ENCODE data around the gene RAB41. TPM values are rescaled to one million over a fixed set of nuclear protein-coding genes. Genes with fewer than 3 reads are reported as not detected.
A peak's percentile ranks its signal among the peaks of the same experiment; 100 is the strongest.

Gene RAB41
- total and polyA plus RNA-seq, 2 of the 13 experiments (the other 11 are each of a cell fraction or from before 2014, with no cell fraction given), result not detected

GRCh38 chrX:70289793-70290770 is 8.1 kb downstream of the RAB41 start, which contains the start of the genes KIF4A and PDZD11 (continued):
- no peak for TF ChIP-seq PRDM10 (CRISPR knock-in tag; IDR thresholded peaks at IDR 0.05; ENCODE audit: low read depth)
- TF ChIP-seq RARA (CRISPR knock-in tag; IDR thresholded peaks at IDR 0.05), result peak; percentile 19; the same call in 1 of the 2 replicates
- peak; percentile 96 for TF ChIP-seq TFDP2 (CRISPR knock-in tag; IDR thresholded peaks at IDR 0.05)
- no peak for TF ChIP-seq PRDM15 (CRISPR knock-in tag; IDR thresholded peaks at IDR 0.05)
- no peak for TF ChIP-seq ZNF777 (CRISPR knock-in tag; IDR thresholded peaks at IDR 0.05)
- no peak for TF ChIP-seq ZSCAN21 (CRISPR knock-in tag; IDR thresholded peaks at IDR 0.05; ENCODE audit: borderline replicate concordance)
- TF ChIP-seq JARID2 (CRISPR knock-in tag; IDR thresholded peaks at IDR 0.05; ENCODE audit: insufficient replicate concordance), result no peak
- TF ChIP-seq ZBTB40 (IDR thresholded peaks at IDR 0.05), result no peak
- TF ChIP-seq ZBTB40 (CRISPR knock-in tag; IDR thresholded peaks at IDR 0.05), result 0 out of 2 replicates have a peak, but pooled peaks have one; percentile 22
